GM12892 (cell line): Measurements from ENCODE around the gene PRDM7.

Experiments used
- DNase-seq: peaks from one replicate; pipeline ENCODE4 v3.0.0; 2011; ENCODE audit not compliant: insufficient read length
- FAIRE-seq: peaks from 2 replicates; lab custom pipeline; 2011; peaks lifted over from hg19 to GRCh38; lab: Jason Lieb, UNC
- POLR2A ChIP-seq: IDR thresholded peaks from 2 replicates; pipeline ENCODE4 v1.6.1; 2011; ENCODE audit warnings: low read depth, low read length, control low read depth
- POLR2AphosphoS5 ChIP-seq: IDR thresholded peaks from 2 replicates; pipeline ENCODE4 v1.6.1; 2011; ENCODE audit warnings: low read depth, low read length, control low read depth
- TAF1 ChIP-seq: IDR thresholded peaks from 2 replicates; pipeline ENCODE4 v1.6.1; 2011; ENCODE audit warnings: low read depth, mild to moderate bottlenecking, control low read depth, low read length, borderline replicate concordance

The PRDM7 gene

GRCh38 chr16:90023078-90023447, 54.1 kb downstream of the PRDM7 start:
- no peak for TF ChIP-seq TAF1
- TF ChIP-seq POLR2AphosphoS5, result no peak
- TF ChIP-seq POLR2A, result no peak
- no peak for FAIRE-seq
- no peak for DNase-seq

- DNase-seq (peak; percentile 92), FAIRE-seq (peak; percentile 68)
These were observed 54.7 kb downstream of the PRDM7 start for GRCh38 chr16:90022209-90023077.

GRCh38 chr16:90020838-90021382, 56.2 kb downstream of the PRDM7 start:
- FAIRE-seq (no peak), DNase-seq (no peak)
- TF ChIP-seq POLR2AphosphoS5, result no peak
- TF ChIP-seq POLR2A, result no peak
- no peak for TF ChIP-seq TAF1

More at GRCh38 chr16:90022209-90023077, 54.7 kb downstream of the PRDM7 start:
- no peak for TF ChIP-seq POLR2AphosphoS5
- TF ChIP-seq POLR2A, result no peak
- TF ChIP-seq TAF1, result no peak

GRCh38 chr16:90020260-90020837, 56.8 kb downstream of the PRDM7 start:
- DNase-seq, result no peak
- FAIRE-seq, result no peak
- TF ChIP-seq POLR2AphosphoS5 (no peak), TAF1 (no peak), POLR2A (no peak)

- TF ChIP-seq TAF1, result no peak
- TF ChIP-seq POLR2AphosphoS5, result no peak
- TF ChIP-seq POLR2A, result no peak
- DNase-seq (no peak), FAIRE-seq (no peak)
These were observed 57.4 kb downstream of the PRDM7 start for GRCh38 chr16:90019543-90020259.

GRCh38 chr16:90018652-90019542, 58.2 kb downstream of the PRDM7 start, which contains the start of gene DBNDD1:
Gene DBNDD1, minus strand, starts transcription at chr16:90019456. Its CDS starts 115 bp downstream, at chr16:90019341.
- DNase-seq, result no peak
- TF ChIP-seq POLR2AphosphoS5, result no peak
- TF ChIP-seq TAF1, result no peak
- TF ChIP-seq POLR2A, result no peak
- FAIRE-seq, result no peak

GRCh38 chr16:90018297-90018651, 58.9 kb downstream of the PRDM7 start:
- TF ChIP-seq TAF1, result no peak
- no peak for TF ChIP-seq POLR2AphosphoS5
- TF ChIP-seq POLR2A, result no peak
- DNase-seq (no peak), FAIRE-seq (no peak)

GRCh38 chr16:90016339-90016950, 60.7 kb downstream of the PRDM7 start:
- FAIRE-seq, result no peak
- TF ChIP-seq POLR2AphosphoS5, result no peak
- TF ChIP-seq TAF1, result no peak
- no peak for TF ChIP-seq POLR2A

GRCh38 chr16:90015586-90016338, 61.4 kb downstream of the PRDM7 start:
- FAIRE-seq, result no peak
- no peak for DNase-seq
- TF ChIP-seq TAF1, result no peak
- TF ChIP-seq POLR2AphosphoS5, result no peak
- no peak for TF ChIP-seq POLR2A

More at GRCh38 chr16:90016339-90016950, 60.7 kb downstream of the PRDM7 start:
- DNase-seq, result no peak

- TF ChIP-seq POLR2AphosphoS5 (no peak), TAF1 (no peak), POLR2A (no peak)
- no peak for FAIRE-seq
- DNase-seq, result no peak
These were observed 64.0 kb downstream of the PRDM7 start for GRCh38 chr16:90012991-90013745.
